IPS-20b (cell line): ENCODE data around the gene GNAO1.

Source experiments
- H3K27ac ChIP-seq: one replicate; pipeline ENCODE4 v1.5.1; 2013; ENCODE audit warnings: low read length
- H3K27me3 ChIP-seq: 2 replicates; pipeline ENCODE4 v1.6.1; 2013; ENCODE audit warnings: mild to moderate bottlenecking, low read length, inconsistent platforms; ENCODE audit not compliant: insufficient read depth
- H3K36me3 ChIP-seq: 2 replicates; pipeline ENCODE4 v1.6.1; 2013; ENCODE audit warnings: low read depth, mild to moderate bottlenecking, inconsistent platforms, low read length, moderate library complexity; ENCODE audit not compliant: insufficient read depth
- H3K4me1 ChIP-seq: 2 replicates; pipeline ENCODE4 v1.6.1; 2013; ENCODE audit warnings: mild to moderate bottlenecking, control low read depth, inconsistent platforms, low read length, moderate library complexity; ENCODE audit not compliant: insufficient read depth
- H3K4me3 ChIP-seq: 2 replicates; pipeline ENCODE4 v1.5.1; 2013; ENCODE audit warnings: mild to moderate bottlenecking, low read length, inconsistent platforms
- H3K9ac ChIP-seq: 2 replicates; pipeline ENCODE4 v1.6.1; 2013; ENCODE audit warnings: low read depth, mild to moderate bottlenecking, inconsistent platforms, low read length, moderate library complexity
- H3K9me3 ChIP-seq: 2 replicates; pipeline ENCODE4 v1.6.1; 2013; ENCODE audit warnings: mild to moderate bottlenecking, low read depth, low read length, inconsistent platforms; ENCODE audit not compliant: insufficient read depth

The GNAO1 gene

DNA sequence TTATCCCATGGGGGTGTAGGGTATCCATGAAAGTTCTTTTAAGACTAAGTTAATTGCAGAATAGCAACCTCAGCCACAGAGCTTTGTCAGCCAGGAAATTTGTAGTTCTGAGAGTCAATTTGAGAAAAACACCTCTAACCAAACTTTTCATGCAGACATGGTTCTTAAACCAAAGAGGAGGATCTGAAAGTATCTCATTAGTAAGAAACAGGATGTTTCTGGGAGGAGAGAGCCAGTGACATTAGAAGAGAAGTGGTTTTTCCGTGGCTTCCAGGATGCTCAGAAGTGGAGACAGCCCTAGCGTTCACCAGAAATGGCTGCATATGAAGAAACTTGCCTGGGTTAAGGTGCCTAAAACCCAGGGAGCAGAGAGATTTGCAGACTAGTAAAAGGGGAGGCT is 7.9 kb downstream of the GNAO1 start:
- H3K9ac ChIP-seq = no peak overlapping the region
- no peaks in the 10 kb centered on the region for H3K36me3 ChIP-seq
- H3K27me3 ChIP-seq = peaks cover under 1% of the 10 kb centered on the region
- no peak overlapping the region for H3K27ac ChIP-seq
- H3K9me3 ChIP-seq = no peaks in the 10 kb centered on the region
- peaks cover 30% of the 10 kb centered on the region; the same call in 1 of the 2 replicates for H3K4me1 ChIP-seq
- no peak overlapping the region for H3K4me3 ChIP-seq

GRCh38 chr16:56201030-56201429 is 9.7 kb downstream of the GNAO1 start:
- Histone ChIP-seq H3K4me3 (no peak overlapping the region), H3K27ac (no peak overlapping the region), H3K9ac (no peak overlapping the region), H3K9me3 (no peaks in the 10 kb centered on the region), H3K27me3 (no peaks in the 10 kb centered on the region), H3K4me1 (peaks cover 20% of the 10 kb centered on the region; the same call in 1 of the 2 replicates), H3K36me3 (no peaks in the 10 kb centered on the region)

DNA sequence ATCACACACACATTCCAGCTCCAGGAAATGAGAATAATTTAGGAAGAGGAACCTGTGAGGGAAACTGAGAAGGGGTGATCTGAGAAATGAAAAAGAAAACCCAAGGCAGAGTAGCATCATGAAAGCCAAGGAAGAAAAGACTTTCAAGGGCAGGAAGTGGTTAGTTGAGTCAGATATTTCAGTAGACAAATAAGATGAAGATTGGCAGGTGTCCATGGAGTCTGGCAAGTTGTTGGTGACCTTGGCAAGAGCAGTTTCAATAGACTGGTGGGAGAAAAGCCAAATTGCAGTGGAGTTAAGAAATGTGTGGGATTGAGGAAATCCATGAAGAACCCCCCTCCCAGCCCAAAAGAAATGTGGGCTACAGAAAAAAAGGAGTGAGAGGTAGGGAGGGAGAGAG is 10.7 kb downstream of the GNAO1 start:
- no peaks in the 10 kb centered on the region for H3K36me3 ChIP-seq
- H3K27me3 ChIP-seq = no peaks in the 10 kb centered on the region
- H3K9ac ChIP-seq = no peak overlapping the region
- no peak overlapping the region for H3K4me3 ChIP-seq
- no peak overlapping the region for H3K27ac ChIP-seq
- no peaks in the 10 kb centered on the region for H3K9me3 ChIP-seq
- peaks cover 14% of the 10 kb centered on the region; the same call in 1 of the 2 replicates for H3K4me1 ChIP-seq

DNA sequence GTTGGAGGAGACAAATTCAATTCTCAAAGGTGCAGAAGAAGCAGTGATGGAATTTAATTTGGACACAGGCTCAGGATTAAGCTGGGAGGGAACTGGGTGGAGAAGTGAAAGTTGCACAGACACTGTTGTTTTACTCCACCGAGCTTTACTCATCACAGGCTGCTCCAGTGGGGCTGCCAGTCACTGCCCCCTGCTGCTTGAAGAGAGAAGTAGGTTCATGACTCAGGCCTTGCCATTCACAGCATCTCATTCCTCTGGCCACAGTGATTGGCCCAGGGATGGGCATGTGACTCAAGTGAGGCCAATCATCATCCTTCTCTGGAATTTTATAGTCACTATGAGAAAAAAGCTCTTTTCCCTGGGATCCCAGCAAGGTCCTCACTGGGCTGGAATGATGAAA is 11.8 kb downstream of the GNAO1 start:
- no peaks in the 10 kb centered on the region for H3K36me3 ChIP-seq
- no peaks in the 10 kb centered on the region for H3K27me3 ChIP-seq
- no peak overlapping the region for H3K4me3 ChIP-seq
- H3K9ac ChIP-seq = no peak overlapping the region
- H3K9me3 ChIP-seq = no peaks in the 10 kb centered on the region
- peaks cover 4% of the 10 kb centered on the region; the same call in 1 of the 2 replicates for H3K4me1 ChIP-seq
- no peak overlapping the region for H3K27ac ChIP-seq

DNA sequence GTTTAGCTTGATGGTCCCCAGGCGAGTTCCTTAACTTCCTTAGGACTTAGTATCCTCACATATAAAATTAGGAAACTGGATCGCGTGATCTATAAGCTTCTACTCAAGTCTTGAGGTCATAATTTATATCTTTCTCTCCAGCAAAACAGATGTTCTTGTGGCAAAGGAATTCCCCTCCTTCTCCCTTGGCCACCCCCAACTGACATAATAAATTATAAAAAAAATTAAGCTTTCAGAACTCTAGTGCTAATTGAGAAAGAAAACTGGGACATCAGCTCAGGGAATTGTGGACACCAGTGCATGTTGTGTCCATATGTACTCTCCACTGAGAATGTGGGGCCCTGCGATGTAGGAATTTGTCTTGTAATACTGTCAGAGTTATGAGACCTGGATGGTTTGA is 13.5 kb downstream of the GNAO1 start:
- Histone ChIP-seq H3K9ac (no peak overlapping the region), H3K27ac (no peak overlapping the region), H3K27me3 (no peaks in the 10 kb centered on the region), H3K4me1 (no peaks in the 10 kb centered on the region), H3K9me3 (no peaks in the 10 kb centered on the region; the same call in 1 of the 2 replicates), H3K4me3 (no peak overlapping the region), H3K36me3 (no peaks in the 10 kb centered on the region)

DNA sequence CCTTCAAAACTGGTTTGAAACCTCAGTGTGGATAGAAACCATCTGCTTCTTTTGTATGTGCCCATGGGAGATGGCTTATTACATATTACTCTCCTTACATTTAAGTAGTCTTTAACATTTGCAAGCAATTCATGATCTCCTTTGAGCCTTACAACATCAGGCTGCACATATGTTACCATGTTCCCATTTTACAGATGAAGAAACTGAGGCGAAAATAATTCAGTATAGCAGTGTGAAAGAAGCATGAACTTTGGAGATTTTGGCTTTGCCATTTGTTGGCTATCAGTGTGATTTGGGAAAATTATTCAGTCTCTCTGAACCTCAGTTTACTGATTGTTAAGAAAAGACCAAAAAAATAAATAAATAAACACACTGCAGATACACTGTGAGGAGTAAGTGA is 15.7 kb downstream of the GNAO1 start:
- peaks cover 12% of the 10 kb centered on the region for H3K4me1 ChIP-seq
- no peaks in the 10 kb centered on the region for H3K36me3 ChIP-seq
- no peak overlapping the region for H3K4me3 ChIP-seq
- no peaks in the 10 kb centered on the region; the same call in 1 of the 2 replicates for H3K9me3 ChIP-seq
- H3K27me3 ChIP-seq = no peaks in the 10 kb centered on the region
- no peak overlapping the region for H3K27ac ChIP-seq
- H3K9ac ChIP-seq = no peak overlapping the region

DNA sequence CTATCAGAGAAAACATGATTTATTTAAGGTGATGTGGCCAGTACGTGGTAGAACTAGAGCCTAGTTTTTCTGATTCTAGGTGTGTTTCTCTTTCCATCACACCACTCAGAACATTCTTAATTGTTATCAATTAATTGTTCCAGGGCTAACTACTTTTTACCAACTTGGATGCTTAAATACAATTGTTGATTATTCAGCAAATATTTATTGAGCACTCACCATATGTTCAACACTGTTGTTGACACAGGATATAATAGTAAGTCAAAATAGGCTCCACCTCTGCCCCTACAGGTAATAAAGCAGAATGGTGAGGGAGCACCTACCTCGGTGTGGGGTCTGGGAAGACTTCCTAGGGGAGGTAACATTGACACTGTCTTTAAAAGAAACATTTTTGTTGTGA is 16.1 kb downstream of the GNAO1 start:
- Histone ChIP-seq H3K4me3 (no peak overlapping the region), H3K9me3 (no peaks in the 10 kb centered on the region; the same call in 1 of the 2 replicates), H3K27me3 (no peaks in the 10 kb centered on the region), H3K36me3 (no peaks in the 10 kb centered on the region), H3K27ac (no peak overlapping the region), H3K4me1 (peaks cover 16% of the 10 kb centered on the region), H3K9ac (no peak overlapping the region)

DNA sequence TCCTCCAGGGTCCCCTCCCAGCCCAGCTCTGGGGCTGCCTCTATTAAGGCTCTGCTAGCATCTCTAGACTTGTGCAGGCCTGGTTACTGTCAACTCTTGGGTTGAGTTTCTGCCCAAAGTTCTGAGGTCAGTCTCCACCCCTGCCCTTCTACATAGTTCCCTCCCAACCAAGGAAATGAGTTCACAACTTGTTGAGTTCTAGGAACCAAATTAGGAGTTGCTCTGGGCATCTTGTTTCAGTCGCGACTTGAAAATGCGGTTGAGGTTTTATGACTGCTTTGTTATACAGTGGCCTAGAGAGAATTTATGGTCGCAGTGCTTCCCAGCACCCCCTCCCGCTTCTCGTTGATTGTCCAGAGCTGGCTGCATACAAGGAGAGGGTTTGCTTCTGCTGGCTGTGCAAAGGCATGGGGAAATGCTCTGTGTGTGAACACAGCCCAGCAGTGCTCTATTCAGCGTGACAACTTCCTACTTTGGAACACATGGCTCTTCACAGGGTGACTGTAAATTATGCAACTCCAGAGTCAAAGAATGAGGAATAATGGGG is 20.2 kb downstream of the GNAO1 start:
- Histone ChIP-seq H3K4me1 (peaks cover 21% of the 10 kb centered on the region), H3K36me3 (no peaks in the 10 kb centered on the region), H3K9me3 (no peaks in the 10 kb centered on the region; the same call in 1 of the 2 replicates), H3K27ac (no peak overlapping the region), H3K9ac (no peak overlapping the region), H3K4me3 (no peak overlapping the region), H3K27me3 (no peaks in the 10 kb centered on the region)

- H3K27ac ChIP-seq = no peak overlapping the region
- no peak overlapping the region for H3K4me3 ChIP-seq
- H3K9me3 ChIP-seq = no peaks in the 10 kb centered on the region; the same call in 1 of the 2 replicates
- no peaks in the 10 kb centered on the region for H3K36me3 ChIP-seq
- H3K9ac ChIP-seq = no peak overlapping the region
- H3K4me1 ChIP-seq = peaks cover 21% of the 10 kb centered on the region
- H3K27me3 ChIP-seq = no peaks in the 10 kb centered on the region
Observed at GRCh38 chr16:56212144-56212543, 20.9 kb downstream of the GNAO1 start.

GRCh38 chr16:56221995-56222394 is 30.7 kb downstream of the GNAO1 start:
- H3K27ac ChIP-seq = no peak overlapping the region
- H3K36me3 ChIP-seq = no peaks in the 10 kb centered on the region
- no peaks in the 10 kb centered on the region for H3K9me3 ChIP-seq
- H3K9ac ChIP-seq = no peak overlapping the region
- H3K4me1 ChIP-seq = no peaks in the 10 kb centered on the region
- H3K4me3 ChIP-seq = no peak overlapping the region
- H3K27me3 ChIP-seq = no peaks in the 10 kb centered on the region

DNA sequence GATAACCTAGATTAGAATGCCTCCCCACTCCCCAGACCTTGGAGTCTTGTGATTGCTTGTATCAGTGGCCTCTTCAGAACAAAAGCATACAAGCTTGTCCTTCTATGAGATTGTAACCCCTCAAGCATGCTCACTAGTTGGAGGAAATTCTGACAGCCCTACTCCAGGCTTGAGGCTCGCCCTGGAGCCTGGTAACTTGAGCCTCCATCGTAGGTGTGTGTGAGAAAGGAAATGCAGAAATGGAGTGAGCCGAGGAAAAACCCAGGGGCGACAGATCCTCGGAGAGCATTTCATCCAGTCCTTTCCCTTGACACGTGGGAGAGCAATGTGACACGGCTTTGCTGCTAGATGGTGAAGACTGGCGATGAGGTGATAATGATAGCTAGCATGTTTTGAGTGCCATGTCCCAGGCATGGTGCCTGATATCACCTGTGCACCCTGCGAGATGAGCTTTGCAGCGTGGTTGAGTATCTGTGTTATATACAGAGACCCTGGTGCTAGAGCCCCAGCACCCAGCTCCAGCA is 31.2 kb downstream of the GNAO1 start:
- no peak overlapping the region for H3K4me3 ChIP-seq
- no peak overlapping the region for H3K27ac ChIP-seq
- H3K36me3 ChIP-seq = no peaks in the 10 kb centered on the region
- H3K4me1 ChIP-seq = no peaks in the 10 kb centered on the region
- H3K27me3 ChIP-seq = no peaks in the 10 kb centered on the region
- no peaks in the 10 kb centered on the region for H3K9me3 ChIP-seq
- H3K9ac ChIP-seq = no peak overlapping the region

- Histone ChIP-seq H3K9me3 (no peaks in the 10 kb centered on the region), H3K27ac (no peak overlapping the region), H3K27me3 (no peaks in the 10 kb centered on the region), H3K36me3 (no peaks in the 10 kb centered on the region), H3K4me3 (no peak overlapping the region), H3K4me1 (no peaks in the 10 kb centered on the region), H3K9ac (no peak overlapping the region)
Observed at GRCh38 chr16:56225017-56225742, 33.9 kb downstream of the GNAO1 start.
